ENCODE results near the gene PRR30.

- no peak for TF ChIP-seq POLR2A (IDR thresholded peaks at IDR 0.05)
- no peak for TF ChIP-seq CTCF (IDR thresholded peaks at IDR 0.05)
These were observed 13.0 kb upstream of the PRR30 start for GRCh38 chr2:27152102-27152795.
